ENCODE data around the gene EIF2B2. TPM values are rescaled to one million over a fixed set of nuclear protein-coding genes. Genes with fewer than 3 reads are reported as not detected.

The EIF2B2 gene
- total and polyA plus RNA-seq, 9 of the 15 experiments (the other 6 are each of a cell fraction or from before 2014, with no cell fraction given) = 10.6 to 94.1 (median 38.9) TPM

DNA sequence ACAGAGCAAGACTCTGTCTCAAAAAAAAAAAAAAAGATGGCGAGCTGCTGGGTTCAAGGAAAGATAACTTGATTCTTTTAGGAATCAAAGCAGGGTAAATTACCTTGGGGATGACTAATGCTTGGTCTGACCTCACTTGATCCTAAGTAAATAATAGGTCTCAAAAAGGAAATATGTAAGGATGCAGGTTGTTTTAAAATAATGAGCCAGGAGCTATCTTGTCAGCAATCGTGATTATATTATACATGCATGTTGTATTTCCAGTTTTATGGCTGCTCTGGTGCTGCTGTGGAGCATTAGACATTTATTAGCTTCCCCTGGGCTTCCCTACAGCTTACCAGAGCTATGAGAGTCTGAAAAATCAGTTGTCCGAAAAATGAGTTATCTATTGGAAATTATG, 2.6 kb downstream of the EIF2B2 start (continued):
- TF ChIP-seq, protein P1, sequence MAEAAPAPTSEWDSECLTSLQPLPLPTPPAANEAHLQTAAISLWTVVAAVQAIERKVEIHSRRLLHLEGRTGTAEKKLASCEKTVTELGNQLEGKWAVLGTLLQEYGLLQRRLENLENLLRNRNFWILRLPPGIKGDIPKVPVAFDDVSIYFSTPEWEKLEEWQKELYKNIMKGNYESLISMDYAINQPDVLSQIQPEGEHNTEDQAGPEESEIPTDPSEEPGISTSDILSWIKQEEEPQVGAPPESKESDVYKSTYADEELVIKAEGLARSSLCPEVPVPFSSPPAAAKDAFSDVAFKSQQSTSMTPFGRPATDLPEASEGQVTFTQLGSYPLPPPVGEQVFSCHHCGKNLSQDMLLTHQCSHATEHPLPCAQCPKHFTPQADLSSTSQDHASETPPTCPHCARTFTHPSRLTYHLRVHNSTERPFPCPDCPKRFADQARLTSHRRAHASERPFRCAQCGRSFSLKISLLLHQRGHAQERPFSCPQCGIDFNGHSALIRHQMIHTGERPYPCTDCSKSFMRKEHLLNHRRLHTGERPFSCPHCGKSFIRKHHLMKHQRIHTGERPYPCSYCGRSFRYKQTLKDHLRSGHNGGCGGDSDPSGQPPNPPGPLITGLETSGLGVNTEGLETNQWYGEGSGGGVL (CRISPR knock-in tag; IDR thresholded peaks at IDR 0.05) = no peak
- no peak for TF ChIP-seq SRSF1 (IDR thresholded peaks at IDR 0.05; ENCODE audit: low read depth, low read length)

DNA sequence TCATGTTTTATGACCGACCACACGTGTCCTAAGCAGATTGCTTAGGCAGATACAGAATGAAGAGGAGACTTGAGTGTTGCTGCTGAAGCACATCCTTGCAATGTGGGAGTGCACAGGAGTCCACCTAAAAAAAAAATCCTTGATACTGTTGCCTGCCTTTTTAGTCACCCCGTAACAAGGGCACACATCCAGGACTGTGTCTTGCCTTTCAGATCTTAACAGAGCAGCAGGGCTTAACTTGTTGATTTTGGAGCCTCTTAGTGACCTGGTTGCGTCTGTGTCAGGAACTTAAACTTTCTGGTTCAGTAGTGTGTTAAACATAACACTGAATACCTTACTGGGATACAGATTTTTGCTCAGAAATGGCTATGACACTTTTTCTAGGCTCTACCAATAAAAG, 6.5 kb downstream of the EIF2B2 start:
- H3K9me1 ChIP-seq (ENCODE audit: control insufficient read depth, insufficient read depth, low read length) = no peaks in the 10 kb centered on the region
- ChIA-PET POLR2A (no interaction called here), CTCF (ENCODE audit: low intra/inter-chr PET ratio) (no interaction called here)
- in situ Hi-C loops (cut with MboI) (no loop called here), intact Hi-C loops (cut with micrococcal nuclease) (no loop called here)
- H4K20me1 ChIP-seq (replicated peaks; ENCODE audit: control insufficient read depth, insufficient read depth, low read length) = no peaks in the 10 kb centered on the region
- H3K4me3 ChIP-seq = no peak overlapping the region
- FAIRE-seq (no peak), ATAC-seq (no peak), DNase-seq (ENCODE audit: extremely low read depth in 1 of 4, low spot score in 3 of 4) (no peak)
- no peaks in the 10 kb centered on the region; a peak in 2 of 5 replicates for H3K4me1 ChIP-seq (replicated peaks in 1 of 2; ENCODE audit: control insufficient read depth in 2 of 2, insufficient read depth in 2 of 2, low read length in 2 of 2)
- no peak overlapping the region for H3K9ac ChIP-seq (ENCODE audit: insufficient read depth in 1 of 2, low read depth in 2 of 2, low read length in 2 of 2)
- WGBS (ENCODE audit: insufficient coverage, low coverage, missing lambda C conversion rate) = 73% methylated on average over 4 of the region's 4 CpGs
- no peak overlapping the region for H3K27ac ChIP-seq (ENCODE audit: extremely low read depth, low read depth, low read length)
- no peak for TF ChIP-seq COPS2 (conservative IDR thresholded peaks at IDR 0.05)
- no peak for TF ChIP-seq SNRNP70 (optimal IDR thresholded peaks at IDR 0.05; ENCODE audit: low read depth, low read length)
- no peak for TF ChIP-seq RUNX1 (IDR thresholded peaks at IDR 0.05; ENCODE audit: low read depth)
- TF ChIP-seq, protein P2, sequence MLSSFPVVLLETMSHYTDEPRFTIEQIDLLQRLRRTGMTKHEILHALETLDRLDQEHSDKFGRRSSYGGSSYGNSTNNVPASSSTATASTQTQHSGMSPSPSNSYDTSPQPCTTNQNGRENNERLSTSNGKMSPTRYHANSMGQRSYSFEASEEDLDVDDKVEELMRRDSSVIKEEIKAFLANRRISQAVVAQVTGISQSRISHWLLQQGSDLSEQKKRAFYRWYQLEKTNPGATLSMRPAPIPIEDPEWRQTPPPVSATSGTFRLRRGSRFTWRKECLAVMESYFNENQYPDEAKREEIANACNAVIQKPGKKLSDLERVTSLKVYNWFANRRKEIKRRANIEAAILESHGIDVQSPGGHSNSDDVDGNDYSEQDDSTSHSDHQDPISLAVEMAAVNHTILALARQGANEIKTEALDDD (IDR thresholded peaks at IDR 0.05) = no peak
- TF ChIP-seq ZNF583 (CRISPR knock-in tag; IDR thresholded peaks at IDR 0.05) = no peak
- TF ChIP-seq, protein P3, sequence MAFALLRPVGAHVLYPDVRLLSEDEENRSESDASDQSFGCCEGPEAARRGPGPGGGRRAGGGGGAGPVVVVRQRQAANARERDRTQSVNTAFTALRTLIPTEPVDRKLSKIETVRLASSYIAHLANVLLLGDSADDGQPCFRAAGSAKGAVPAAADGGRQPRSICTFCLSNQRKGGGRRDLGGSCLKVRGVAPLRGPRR (CRISPR knock-in tag; IDR thresholded peaks at IDR 0.05) = no peak
- no peak for TF ChIP-seq NCOA6 (IDR thresholded peaks at IDR 0.05)
- no peak for TF ChIP-seq PHF8 (IDR thresholded peaks at IDR 0.05; ENCODE audit: borderline replicate concordance, low read length)
- no peak for TF ChIP-seq NCOA1 (IDR thresholded peaks at IDR 0.05; ENCODE audit: low read depth)
- TF ChIP-seq HNRNPLL (IDR thresholded peaks at IDR 0.05; ENCODE audit: low read depth, low read length, poor library complexity, severe bottlenecking) = no peak
- TF ChIP-seq STAT5A (IDR thresholded peaks at IDR 0.05; ENCODE audit: borderline replicate concordance, low read length) = no peak
- TF ChIP-seq, protein P4, sequence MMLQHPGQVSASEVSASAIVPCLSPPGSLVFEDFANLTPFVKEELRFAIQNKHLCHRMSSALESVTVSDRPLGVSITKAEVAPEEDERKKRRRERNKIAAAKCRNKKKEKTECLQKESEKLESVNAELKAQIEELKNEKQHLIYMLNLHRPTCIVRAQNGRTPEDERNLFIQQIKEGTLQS (IDR thresholded peaks at IDR 0.05) = no peak
- TF ChIP-seq, protein P4 (CRISPR knock-in tag; conservative IDR thresholded peaks at IDR 0.05) = no peak
- H3K36me3 ChIP-seq (ENCODE audit: control insufficient read depth, insufficient read depth, low read length) = peaks cover 81% of the 10 kb centered on the region
- peaks cover 6% of the 10 kb centered on the region; the same call in 2 of the 3 replicates for H3K79me2 ChIP-seq (ENCODE audit: control insufficient read depth, insufficient read depth, low read length)
- no peak overlapping the region for H3K4me2 ChIP-seq (ENCODE audit: insufficient read depth, low read length)
- no peaks in the 10 kb centered on the region for H3K9me3 ChIP-seq (replicated peaks; ENCODE audit: control insufficient read depth, insufficient read depth, low read depth, low read length)
- H2AFZ ChIP-seq (ENCODE audit: low read depth, low read length) = no peak overlapping the region
- no TSS peak for BruUV-seq (replicated peaks)
- H3K27me3 ChIP-seq (ENCODE audit: control insufficient read depth in 2 of 2, insufficient read depth in 2 of 2, low read length in 2 of 2) = no peaks in the 10 kb centered on the region
